ENCODE results near the gene SCNN1B.

Gene SCNN1B

GRCh38 chr16:23321206-23321875 is 19.2 kb downstream of the SCNN1B start:
- DNase-seq (ENCODE audit: low spot score), result no peak

- DNase-seq (ENCODE audit: low spot score), result no peak
These were observed 21.3 kb downstream of the SCNN1B start for GRCh38 chr16:23323224-23324030.

GRCh38 chr16:23324727-23325126 is 22.6 kb downstream of the SCNN1B start:
- DNase-seq (ENCODE audit: low spot score), result no peak

- DNase-seq (ENCODE audit: low spot score), result no peak
These were observed 25.7 kb downstream of the SCNN1B start for GRCh38 chr16:23327836-23328235.

- no peak for DNase-seq (ENCODE audit: low spot score)
These were observed 28.1 kb downstream of the SCNN1B start for GRCh38 chr16:23330161-23330560.

GRCh38 chr16:23330583-23331249 is 28.6 kb downstream of the SCNN1B start:
- DNase-seq (ENCODE audit: low spot score), result no peak

- DNase-seq (ENCODE audit: low spot score), result no peak
These were observed 31.0 kb downstream of the SCNN1B start for GRCh38 chr16:23333034-23333579.

- no peak for DNase-seq (ENCODE audit: low spot score)
These were observed 31.8 kb downstream of the SCNN1B start for GRCh38 chr16:23333831-23334456.

- no peak for DNase-seq (ENCODE audit: low spot score)
These were observed 32.4 kb downstream of the SCNN1B start for GRCh38 chr16:23334457-23334853.

- no peak for DNase-seq (ENCODE audit: low spot score)
These were observed 32.8 kb downstream of the SCNN1B start for GRCh38 chr16:23334950-23335349.

- no peak for DNase-seq (ENCODE audit: low spot score)
These were observed 35.9 kb downstream of the SCNN1B start for GRCh38 chr16:23337836-23338550.

- no peak for DNase-seq (ENCODE audit: low spot score)
These were observed 37.7 kb downstream of the SCNN1B start for GRCh38 chr16:23339787-23340186.

GRCh38 chr16:23342083-23342640 is 40.1 kb downstream of the SCNN1B start:
- DNase-seq (ENCODE audit: low spot score), result no peak

- DNase-seq (ENCODE audit: low spot score), result no peak
These were observed 41.8 kb downstream of the SCNN1B start for GRCh38 chr16:23343643-23344612.

- no peak for DNase-seq (ENCODE audit: low spot score)
These were observed 43.1 kb downstream of the SCNN1B start for GRCh38 chr16:23345237-23345636.

GRCh38 chr16:23348579-23349469 is 46.7 kb downstream of the SCNN1B start:
- no peak for DNase-seq (ENCODE audit: low spot score)

- DNase-seq (ENCODE audit: low spot score), result no peak
These were observed 49.3 kb downstream of the SCNN1B start for GRCh38 chr16:23351360-23351759.

GRCh38 chr16:23353440-23353839 is 51.3 kb downstream of the SCNN1B start:
- no peak for DNase-seq (ENCODE audit: low spot score)

- no peak for DNase-seq (ENCODE audit: low spot score)
These were observed 52.1 kb downstream of the SCNN1B start for GRCh38 chr16:23354246-23354645.

All from activated CD4-positive, alpha-beta T cell treated with anti-CD3 and anti-CD28 coated beads, Interleukin-2, Interleukin-4, amounts not matched to agents 100 ng/mL and 50 ng/mL, durations not matched to agents 16 hours and 8 hours (primary cell).